NCI-H526 treated with DMSO at 0.1 percent for 48 hours (cell line): ENCODE results near the gene FEM1B.

Experiments
- DNase-seq: peaks from one replicate; lab custom pipeline; 2025; lab: John Stamatoyannopoulos, UW

Gene FEM1B

DNA sequence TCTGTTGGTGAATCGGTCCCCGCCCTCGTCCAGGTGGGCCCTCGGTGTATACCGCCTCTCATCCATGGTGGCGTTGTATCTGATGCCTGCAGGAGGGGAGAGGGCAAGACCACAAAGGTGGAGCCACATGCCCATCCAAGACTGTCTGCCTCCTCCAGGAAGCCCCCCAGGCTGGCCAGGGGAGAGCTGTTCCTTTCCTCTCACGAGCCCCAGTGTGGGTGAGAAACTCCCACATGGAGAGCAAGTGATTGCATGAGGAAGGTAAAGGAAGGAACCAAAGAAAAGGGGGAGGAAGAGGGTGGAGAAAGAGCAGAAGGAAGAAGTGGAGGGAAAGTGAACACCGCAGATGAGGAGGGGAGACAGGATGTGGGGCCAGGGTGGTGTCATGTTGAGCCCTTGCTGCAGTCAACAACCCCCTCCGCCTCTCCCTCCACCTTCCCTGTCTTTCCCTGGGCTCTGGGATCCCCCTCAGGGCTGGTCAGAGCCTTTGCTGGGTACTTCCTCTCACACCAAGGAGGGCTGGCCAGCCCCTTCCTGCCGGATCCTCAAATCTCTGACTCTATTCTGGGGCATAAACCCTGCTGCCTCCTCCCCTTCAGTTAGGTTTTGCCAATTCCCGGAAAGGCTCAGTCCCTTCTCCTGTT lies 49.3 kb downstream of the FEM1B start:
- no peak for DNase-seq

DNA sequence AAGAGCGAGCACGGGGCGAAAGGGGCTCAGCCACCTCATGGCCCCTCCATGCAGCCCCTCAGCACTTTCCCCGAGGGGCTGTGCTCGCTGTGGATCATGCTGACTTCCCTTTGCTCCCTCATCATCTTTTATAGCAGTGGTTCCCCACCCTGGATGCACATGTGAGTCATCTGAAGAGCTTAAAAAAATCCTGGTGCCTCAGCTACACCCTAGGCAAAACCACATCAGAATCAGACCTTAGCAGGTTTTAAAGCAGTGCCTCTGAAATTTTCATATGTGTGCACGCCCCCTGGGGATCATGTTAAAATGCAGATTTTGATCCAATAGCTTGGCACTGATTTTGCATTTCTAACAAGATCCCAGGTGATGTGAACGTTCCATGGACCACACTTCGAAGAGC lies 50.9 kb downstream of the FEM1B start:
- DNase-seq, result no peak

DNA sequence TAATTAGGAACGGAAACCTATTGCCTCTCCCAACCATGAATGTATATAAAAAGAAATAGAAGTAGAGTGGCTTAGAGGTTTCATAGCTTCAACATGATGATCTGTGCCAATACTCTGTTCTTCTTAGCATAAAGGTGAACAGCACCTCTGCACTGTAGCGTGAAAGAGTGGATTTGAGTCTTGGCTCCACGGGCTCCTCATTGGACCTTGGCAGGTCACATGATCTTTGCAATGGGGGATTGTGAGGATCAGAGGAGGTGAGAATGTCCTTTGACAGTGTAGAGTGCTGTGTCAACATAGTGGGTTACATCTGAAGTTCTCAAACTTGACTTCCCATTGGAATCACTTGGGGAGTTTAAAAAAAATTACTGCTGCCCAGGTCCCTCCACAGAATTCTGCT lies 51.4 kb downstream of the FEM1B start:
- DNase-seq, result no peak

DNA sequence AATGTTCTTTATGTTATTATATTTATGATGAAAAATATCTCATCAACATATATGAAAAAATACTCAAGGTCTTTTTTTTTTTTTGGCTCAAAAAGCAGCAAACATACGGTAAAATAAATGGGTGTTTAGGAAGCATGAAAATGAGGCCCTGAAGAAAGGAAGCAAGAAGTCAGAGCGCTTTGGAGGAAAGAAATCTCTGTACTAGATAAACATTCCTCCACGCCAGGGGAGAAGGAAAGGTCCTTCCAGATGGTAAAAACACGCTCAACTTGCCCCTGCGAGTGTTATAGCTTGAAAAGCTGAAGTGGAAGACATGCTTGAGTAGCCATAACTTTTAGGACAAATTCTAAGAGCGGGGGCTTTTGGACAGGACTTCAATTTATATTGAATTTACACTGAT lies 52.9 kb downstream of the FEM1B start:
- DNase-seq, result no peak

DNA sequence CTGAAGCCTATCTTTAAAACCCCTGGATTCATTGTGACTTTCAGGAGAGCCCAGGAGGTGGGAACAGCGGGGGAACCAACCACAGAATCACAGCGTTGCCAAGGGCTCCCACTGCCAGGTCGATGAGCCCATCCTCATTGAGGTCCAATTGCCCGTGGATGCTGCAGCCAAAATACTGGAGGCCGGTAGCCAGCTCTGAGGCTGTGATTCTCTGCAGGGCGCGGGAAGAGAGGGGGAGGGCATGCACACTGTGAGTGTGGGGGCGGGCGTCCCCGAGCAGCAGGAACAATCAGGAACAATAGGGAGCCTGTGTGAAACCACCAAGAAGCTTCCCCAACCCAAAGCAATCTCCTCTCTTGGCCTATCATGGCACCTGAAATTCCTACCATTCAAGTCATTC lies 53.4 kb downstream of the FEM1B start:
- no peak for DNase-seq

DNA sequence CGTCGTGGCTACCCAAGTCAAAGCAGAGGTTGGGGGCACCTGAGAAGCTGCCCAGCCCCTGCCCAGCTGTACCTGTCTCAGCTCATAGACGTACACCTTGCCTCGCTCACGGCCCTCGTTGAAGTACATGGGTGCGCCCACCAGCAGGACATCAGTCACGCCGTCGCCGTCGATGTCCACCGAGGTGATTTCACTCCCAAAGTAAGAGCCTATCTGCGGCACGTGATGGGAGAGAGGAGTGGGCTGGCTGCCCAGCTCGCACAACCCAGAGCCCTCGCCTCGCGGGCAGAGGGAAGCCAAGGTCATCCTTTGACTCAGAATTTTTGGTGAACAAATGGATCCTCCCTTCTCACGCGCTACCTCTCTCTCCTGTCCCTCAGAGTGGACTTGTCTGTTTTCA lies 54.7 kb downstream of the FEM1B start:
- DNase-seq, result no peak

DNA sequence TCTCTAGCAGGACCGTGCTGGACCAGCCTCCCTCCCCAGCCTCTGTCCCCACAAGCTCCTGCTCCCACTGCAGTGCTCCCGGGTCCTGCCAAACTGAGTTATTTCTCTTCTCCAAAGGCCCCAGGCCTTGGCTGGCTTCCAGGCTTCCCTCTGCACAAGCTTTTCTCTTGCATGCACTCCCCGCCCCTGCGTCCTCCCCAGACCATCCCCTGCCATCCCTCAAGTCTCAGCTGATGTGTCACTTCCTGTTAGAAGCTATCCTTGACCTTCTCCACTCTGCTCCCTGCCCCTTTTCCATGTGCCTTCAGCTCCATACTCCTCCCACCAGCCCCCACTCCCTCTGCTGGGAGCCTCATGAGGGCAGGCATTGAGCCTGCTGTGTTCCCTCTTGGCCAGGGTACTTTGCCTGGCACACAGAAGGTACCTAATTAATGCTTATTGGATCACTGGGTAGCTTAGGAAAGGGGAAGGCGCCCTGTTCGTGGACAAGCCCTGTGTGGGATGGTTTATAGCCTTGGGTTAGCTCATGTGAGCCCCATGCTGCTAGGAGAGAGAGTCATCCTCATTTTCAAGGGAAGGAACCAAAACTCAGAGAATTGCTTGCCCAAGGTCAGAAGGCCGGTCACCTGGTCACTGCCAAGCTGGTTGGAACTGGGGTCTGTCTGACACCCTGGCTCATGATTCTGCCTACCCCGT lies 56.4 kb downstream of the FEM1B start:
- DNase-seq, result no peak

DNA sequence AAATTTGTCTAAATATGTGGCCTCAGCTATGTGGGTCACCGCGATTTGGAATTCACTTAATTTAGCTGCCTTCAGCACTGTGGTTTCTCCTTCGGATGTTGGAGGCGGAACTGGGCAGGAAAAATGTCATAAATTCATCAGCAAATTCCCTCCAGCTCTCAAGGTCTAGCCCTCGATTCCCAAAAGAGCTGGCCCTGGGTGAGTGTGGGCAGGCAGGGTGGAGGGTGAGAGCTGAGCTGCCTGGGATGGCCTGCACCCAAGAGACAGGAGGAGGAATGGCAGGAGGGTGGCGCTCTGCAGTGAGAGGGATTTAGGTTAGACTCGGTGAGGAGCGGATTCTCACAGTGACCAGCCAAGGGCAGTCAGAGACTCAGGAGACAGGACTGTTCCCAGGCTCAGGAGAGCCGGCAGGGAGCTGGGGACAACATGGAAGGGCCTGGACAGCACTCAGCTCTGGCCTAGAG lies 57.1 kb downstream of the FEM1B start:
- no peak for DNase-seq

DNA sequence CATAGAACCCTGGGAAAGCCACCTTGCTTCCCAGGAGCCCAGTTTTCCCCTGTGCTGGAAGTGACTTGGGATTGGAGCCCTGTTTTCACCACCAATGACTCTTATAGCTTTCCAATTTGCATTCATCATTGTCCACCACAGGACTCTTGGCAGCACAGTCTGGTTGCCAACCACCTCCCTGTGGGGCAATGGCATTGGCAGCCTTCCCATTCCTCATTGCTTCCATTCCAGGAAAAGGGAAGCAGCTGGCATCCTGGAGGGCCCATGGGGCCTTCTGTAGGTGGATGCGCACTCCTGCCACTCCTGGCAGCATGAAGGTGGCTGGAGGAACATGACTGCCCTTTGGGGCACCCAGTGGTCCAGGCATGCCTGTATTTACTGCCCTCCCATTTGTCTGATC lies 57.7 kb downstream of the FEM1B start:
- no peak for DNase-seq

DNA sequence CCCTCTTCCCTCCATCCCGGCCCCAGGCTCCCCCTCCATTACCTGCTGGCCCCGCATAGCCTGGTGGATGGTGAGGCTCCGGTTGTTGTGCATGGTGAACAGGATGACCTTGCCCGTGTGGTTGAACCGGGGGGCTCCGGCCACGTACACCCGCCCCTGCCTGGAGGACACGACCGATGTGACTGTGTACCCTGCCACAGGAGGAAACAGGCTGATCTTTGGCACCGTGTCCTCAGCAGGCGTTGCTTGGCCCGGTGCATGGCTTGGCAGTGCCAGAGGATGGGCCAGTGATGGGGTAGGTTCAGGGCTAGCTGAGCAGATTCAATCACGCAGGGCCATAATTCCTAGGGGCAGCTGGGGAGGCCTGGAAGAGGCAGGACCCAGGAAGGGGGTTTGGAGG lies 58.1 kb downstream of the FEM1B start:
- no peak for DNase-seq

DNA sequence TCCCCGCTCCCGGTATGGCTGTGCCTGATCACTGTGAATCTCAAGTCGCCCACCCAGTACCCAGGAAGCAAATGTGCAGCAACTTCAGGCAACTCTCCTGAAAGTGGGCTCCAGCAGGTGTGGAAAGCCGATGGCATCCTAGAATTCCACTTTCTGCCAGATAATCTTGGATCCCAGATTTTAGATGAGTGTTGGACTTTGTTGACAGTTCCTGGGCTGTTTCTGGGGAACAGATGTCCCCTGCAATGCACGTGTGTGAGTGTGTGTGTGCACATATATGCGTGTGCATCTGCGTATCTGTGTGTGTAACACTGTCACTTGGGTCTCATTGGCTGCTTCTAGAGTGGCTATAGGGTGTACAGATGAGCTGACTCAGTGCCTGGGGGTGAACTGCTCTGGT lies 59.0 kb downstream of the FEM1B start:
- DNase-seq, result no peak

DNA sequence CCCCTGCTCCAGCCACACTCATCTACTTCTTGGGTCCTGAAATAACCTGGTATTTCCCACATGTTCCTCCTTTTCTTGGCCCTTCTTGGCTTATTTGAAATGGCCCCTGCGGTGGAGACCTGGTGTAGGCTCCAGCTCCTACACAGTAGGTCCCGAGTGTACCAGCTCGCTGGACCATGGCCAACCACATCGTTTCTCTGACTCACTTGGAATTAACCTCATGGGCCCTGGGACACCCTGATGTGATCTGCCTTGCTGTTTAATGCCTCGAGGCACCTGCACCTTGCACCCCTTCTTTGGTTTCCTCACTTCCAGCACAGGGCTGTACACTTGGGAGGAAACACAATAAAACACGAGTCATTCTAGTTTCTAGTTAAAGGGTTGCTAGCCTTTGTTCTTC lies 60.3 kb downstream of the FEM1B start:
- no peak for DNase-seq

DNA sequence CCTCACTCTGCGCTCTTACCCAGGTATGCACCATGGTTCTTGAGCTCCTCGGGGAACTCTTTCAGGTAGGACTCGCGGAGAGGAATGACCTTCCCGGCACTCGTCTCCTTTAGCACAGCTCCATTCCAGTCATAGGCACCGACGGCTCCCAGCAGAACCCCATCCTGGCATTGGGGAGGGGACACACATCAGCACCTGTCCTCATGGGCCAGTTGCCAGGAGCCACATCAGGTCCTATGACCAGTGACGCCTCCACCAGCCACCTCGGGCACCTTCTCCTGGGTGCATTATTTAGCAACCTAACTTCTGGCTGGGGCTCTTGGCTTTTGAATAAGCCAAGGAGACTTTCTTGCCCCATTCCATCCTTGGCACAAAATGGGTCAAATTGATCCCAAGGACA lies 61.9 kb downstream of the FEM1B start:
- DNase-seq, result no peak

DNA sequence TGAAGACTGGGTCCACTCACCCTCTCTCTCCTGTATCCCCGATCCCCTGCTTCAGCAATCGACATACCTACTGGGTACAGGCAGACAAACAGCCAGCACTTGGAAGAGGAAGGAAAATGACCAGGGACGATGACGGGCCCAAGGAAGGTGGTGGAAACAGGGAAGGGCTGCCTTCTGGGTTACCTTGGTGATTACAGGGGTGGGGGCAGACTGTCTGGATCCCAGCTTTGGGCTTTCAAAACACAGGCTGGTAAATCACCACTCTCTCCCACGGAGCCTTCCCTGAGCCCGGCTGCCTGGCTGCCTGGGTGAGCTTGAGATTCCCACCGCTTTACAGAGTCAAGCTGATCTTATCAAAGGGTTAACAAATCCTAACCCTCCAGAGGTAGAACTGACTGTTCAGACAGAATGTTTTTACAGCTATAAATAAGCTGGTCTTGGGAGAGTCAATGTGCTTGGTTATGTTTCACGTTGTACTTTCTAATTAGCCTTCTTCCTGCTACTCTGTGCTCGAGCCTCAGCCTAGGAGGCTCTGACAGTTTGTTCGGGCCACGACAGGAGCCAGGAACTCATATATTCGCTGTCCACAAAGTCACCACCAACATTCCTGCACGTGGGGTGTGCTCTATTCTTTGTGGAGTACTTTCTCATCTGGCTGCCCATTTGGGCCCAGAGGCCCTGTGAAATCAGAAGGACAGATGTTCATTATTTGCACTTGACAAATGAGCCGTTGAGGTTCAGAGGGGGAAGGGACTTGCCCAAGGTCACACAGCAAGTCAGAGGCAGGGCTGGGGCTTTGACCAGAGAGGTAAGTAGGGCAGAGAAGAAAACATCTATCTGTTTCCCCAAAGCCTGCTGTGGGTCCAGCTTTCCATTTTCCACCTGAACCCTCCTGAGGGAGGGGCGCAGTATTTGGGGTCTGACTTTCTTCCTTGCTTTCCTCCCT lies 63.5 kb downstream of the FEM1B start:
- no peak for DNase-seq

DNA sequence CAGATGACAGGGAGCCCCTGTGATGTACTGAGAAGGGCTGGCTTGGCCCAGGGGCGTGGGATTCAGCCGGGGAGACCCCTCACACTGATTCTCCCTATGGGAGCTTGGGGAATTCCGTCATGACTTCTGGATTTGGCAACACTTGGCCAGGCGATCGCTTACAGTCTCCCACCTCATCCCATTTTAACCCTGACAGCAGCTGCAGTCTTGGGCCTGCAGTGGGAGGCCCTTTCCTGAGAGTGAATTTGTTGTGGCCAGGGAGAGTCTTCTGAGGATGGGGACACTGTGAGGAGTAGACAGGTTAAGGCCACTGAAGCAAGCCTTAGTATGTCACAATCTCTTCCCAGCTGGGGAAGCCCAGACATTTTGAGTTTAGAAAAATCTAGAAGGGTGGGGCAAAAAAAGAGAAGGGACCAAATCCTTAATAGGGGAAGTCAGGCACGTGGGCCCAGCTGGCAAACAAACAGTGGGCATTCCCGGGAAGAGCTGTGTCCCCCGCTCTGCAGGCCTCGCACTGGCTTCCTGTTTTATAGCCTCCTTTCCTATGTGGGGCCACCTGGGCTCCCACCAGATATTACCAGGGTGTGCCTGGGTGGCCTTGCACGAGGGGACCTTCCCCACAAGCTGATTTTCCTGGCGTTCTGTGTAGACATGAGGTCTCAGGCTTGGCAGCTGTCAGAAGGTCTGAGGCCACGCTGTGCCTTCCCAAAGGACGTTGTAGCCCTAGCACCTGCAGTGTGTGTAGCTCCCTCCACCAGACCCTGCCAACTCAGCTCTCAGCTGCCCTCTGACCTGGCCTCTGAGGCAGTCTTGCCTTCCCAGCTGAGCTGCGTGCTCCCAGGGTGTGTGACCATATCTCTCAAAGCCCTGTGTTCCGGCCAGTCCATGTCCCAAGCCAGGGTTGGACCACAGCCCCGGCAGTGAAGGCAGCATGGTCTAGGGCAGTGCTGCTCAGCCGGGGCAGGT lies 64.5 kb downstream of the FEM1B start:
- DNase-seq, result no peak

DNA sequence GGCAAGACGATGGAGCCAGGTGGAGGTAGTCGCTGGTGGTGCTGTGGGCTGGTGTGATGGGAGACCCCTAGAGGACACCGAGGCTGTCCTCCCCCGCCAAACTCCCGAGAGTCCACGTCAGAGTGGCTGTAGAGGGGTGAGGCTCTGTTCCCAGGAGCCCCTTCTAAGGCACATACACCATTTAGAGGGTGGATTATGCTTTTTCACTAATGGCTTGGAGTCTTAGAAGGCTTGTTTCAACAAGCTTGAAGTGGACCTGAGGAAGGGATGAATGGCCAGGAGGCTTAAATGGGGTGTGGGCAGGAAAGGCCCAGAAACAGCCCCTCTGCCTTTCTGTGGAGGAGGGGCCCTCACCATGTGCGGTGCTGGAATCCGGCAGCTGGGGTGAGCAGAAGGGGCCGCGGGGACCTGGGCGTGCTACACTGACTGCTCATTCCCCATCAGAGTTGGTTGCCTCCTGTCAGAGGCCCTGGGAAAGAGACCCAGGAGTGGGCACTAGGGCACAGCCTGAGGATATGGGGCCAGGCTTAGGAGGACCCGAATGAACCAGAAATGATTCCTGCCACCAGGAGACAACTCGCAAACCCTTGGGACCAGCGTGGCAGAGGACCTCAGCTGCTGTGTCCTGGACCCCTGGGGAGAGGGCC lies 66.2 kb downstream of the FEM1B start:
- DNase-seq, result no peak

DNA sequence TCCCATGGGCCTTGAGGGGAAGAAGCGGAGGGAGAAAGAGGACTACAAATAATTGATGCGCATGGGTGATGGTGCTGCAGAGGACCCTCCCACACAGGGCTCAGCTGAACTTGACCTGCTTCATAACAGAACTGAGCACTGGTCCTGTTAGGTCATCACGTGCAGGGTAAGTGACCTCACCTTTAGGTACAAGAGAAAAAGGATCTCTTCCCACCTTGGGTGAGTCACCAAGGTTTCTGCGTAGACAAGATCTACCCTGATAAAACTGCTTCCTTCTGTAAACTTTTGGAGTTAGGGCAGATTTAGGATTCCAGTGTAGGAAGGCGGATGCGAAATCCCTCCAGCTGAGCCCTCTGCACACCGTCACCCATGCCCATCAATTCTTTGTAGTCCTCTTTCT lies 67.1 kb downstream of the FEM1B start:
- DNase-seq, result no peak
